ENCODE results near the gene FASTKD3. TPM values are rescaled to one million over a fixed set of nuclear protein-coding genes. Genes with fewer than 3 reads are reported as not detected.

The FASTKD3 gene
- total and polyA plus RNA-seq, 4 donors = 6.3 to 11.3 (median 9.5) TPM

DNA sequence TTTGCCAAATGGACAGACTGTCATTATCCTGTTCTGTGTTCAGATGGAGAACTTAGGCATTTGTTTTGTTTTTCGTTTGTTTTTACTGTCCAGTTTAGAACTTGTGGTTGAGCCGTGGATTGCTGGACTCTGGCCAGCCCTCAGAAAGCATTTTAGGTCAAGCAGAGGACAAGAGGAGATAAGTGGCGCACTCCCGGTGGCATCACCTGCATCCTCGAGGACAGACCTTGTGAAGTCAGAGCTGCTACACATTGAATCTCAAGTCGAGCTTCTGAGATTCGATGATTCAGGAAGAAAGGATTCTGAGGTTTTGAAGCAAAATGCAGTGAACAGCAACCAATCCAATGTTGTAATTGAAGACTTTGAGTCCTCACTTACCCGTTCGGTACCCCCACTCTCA, 9.0 kb upstream of the FASTKD3 start:
- H3K27ac ChIP-seq (ENCODE audit: low read depth in 1 of 2, low read length in 2 of 2) = peak overlapping the region; percentile 48 to 90
- no peak overlapping the region for H3K4me3 ChIP-seq (ENCODE audit: low read depth in 1 of 3, low read length in 3 of 3)
- TF ChIP-seq, protein P1, sequence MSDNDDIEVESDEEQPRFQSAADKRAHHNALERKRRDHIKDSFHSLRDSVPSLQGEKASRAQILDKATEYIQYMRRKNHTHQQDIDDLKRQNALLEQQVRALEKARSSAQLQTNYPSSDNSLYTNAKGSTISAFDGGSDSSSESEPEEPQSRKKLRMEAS (IDR thresholded peaks at IDR 0.05) = no peak
- TF ChIP-seq FOXA1 (IDR thresholded peaks at IDR 0.05) (no peak), RAD21 (IDR thresholded peaks at IDR 0.05) (no peak), TAF1 (conservative IDR thresholded peaks at IDR 0.05) (no peak), HNF4A (conservative IDR thresholded peaks at IDR 0.05) (no peak), YY1 (IDR thresholded peaks at IDR 0.05) (no peak), NR2F2 (IDR thresholded peaks at IDR 0.05) (no peak), FOXA2 (IDR thresholded peaks at IDR 0.05) (no peak), RXRA (IDR thresholded peaks at IDR 0.05) (no peak)
- no peak for DNase-seq (ENCODE audit: low spot score)
- WGBS = 36% methylated on average over 9 of the region's 9 CpGs
- H3K9ac ChIP-seq (ENCODE audit: low read depth in 1 of 2, low read length in 2 of 2) = no peak overlapping the region
- H3K36me3 ChIP-seq (ENCODE audit: control insufficient read depth in 4 of 4, insufficient read depth in 3 of 4, low read depth in 1 of 4, low read length in 3 of 4) = peaks cover 8 to 40% (median 35%) of the 10 kb centered on the region in 4 donors
- H3K4me1 ChIP-seq (ENCODE audit: control insufficient read depth in 4 of 4, insufficient read depth in 4 of 4, low read length in 3 of 4) = peaks cover 5 to 27% (median 21%) of the 10 kb centered on the region in 4 donors
- peaks cover 0 to 4% (median 0%) of the 10 kb centered on the region in 4 donors for H3K9me3 ChIP-seq (ENCODE audit: control insufficient read depth in 4 of 4, low read length in 3 of 4)
- no peaks in the 10 kb centered on the region for H3K27me3 ChIP-seq (ENCODE audit: control insufficient read depth in 4 of 4, insufficient read depth in 4 of 4, low read length in 3 of 4)

DNA sequence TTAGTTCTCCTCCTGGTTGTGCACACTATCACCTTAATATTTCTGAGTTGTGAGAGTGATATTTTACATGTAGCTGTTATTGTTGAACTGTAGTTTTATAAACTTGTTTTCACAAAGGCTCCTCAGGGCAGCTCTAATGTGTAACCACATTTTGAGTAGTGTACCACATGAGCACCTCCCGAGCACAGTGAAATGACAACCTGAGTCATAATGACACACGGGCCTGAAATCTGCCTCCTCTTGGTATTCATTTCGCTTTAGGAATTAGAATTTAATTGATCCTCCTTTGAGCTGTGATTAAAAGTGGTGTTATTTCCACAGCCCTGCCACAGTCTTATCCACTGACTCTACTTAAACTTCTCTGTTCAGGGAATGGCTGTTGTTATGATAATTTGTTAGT, 8.0 kb upstream of the FASTKD3 start:
- Histone ChIP-seq H3K27me3 (ENCODE audit: control insufficient read depth in 4 of 4, insufficient read depth in 4 of 4, low read length in 3 of 4) (no peaks in the 10 kb centered on the region), H3K9me3 (ENCODE audit: control insufficient read depth in 4 of 4, low read length in 3 of 4) (peaks cover 0 to 4% (median 0%) of the 10 kb centered on the region in 4 donors), H3K4me1 (ENCODE audit: control insufficient read depth in 4 of 4, insufficient read depth in 4 of 4, low read length in 3 of 4) (peaks cover 5 to 27% (median 21%) of the 10 kb centered on the region in 4 donors), H3K27ac (ENCODE audit: low read depth in 1 of 2, low read length in 2 of 2) (no peak overlapping the region), H3K36me3 (ENCODE audit: control insufficient read depth in 4 of 4, insufficient read depth in 3 of 4, low read depth in 1 of 4, low read length in 3 of 4) (peaks cover 6 to 38% (median 30%) of the 10 kb centered on the region in 4 donors), H3K4me3 (ENCODE audit: low read depth in 1 of 3, low read length in 3 of 3) (no peak overlapping the region), H3K9ac (ENCODE audit: low read depth in 1 of 2, low read length in 2 of 2) (no peak overlapping the region)
- TF ChIP-seq EGR1 (IDR thresholded peaks at IDR 0.05; ENCODE audit: low read depth in 2 of 2) = no peak
- TF ChIP-seq SP1 (IDR thresholded peaks at IDR 0.05) = no peak
- TF ChIP-seq, protein P2, sequence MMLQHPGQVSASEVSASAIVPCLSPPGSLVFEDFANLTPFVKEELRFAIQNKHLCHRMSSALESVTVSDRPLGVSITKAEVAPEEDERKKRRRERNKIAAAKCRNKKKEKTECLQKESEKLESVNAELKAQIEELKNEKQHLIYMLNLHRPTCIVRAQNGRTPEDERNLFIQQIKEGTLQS (IDR thresholded peaks at IDR 0.05) = no peak
- no peak for TF ChIP-seq TAF1 (conservative IDR thresholded peaks at IDR 0.05)
- TF ChIP-seq, protein P3, sequence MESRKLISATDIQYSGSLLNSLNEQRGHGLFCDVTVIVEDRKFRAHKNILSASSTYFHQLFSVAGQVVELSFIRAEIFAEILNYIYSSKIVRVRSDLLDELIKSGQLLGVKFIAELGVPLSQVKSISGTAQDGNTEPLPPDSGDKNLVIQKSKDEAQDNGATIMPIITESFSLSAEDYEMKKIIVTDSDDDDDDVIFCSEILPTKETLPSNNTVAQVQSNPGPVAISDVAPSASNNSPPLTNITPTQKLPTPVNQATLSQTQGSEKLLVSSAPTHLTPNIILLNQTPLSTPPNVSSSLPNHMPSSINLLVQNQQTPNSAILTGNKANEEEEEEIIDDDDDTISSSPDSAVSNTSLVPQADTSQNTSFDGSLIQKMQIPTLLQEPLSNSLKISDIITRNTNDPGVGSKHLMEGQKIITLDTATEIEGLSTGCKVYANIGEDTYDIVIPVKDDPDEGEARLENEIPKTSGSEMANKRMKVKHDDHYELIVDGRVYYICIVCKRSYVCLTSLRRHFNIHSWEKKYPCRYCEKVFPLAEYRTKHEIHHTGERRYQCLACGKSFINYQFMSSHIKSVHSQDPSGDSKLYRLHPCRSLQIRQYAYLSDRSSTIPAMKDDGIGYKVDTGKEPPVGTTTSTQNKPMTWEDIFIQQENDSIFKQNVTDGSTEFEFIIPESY (IDR thresholded peaks at IDR 0.05) = no peak
- TF ChIP-seq, protein P1 (IDR thresholded peaks at IDR 0.05) = no peak
- TF ChIP-seq RXRA (IDR thresholded peaks at IDR 0.05) = no peak
- no peak for TF ChIP-seq NR2F2 (IDR thresholded peaks at IDR 0.05)
- TF ChIP-seq, protein P4, sequence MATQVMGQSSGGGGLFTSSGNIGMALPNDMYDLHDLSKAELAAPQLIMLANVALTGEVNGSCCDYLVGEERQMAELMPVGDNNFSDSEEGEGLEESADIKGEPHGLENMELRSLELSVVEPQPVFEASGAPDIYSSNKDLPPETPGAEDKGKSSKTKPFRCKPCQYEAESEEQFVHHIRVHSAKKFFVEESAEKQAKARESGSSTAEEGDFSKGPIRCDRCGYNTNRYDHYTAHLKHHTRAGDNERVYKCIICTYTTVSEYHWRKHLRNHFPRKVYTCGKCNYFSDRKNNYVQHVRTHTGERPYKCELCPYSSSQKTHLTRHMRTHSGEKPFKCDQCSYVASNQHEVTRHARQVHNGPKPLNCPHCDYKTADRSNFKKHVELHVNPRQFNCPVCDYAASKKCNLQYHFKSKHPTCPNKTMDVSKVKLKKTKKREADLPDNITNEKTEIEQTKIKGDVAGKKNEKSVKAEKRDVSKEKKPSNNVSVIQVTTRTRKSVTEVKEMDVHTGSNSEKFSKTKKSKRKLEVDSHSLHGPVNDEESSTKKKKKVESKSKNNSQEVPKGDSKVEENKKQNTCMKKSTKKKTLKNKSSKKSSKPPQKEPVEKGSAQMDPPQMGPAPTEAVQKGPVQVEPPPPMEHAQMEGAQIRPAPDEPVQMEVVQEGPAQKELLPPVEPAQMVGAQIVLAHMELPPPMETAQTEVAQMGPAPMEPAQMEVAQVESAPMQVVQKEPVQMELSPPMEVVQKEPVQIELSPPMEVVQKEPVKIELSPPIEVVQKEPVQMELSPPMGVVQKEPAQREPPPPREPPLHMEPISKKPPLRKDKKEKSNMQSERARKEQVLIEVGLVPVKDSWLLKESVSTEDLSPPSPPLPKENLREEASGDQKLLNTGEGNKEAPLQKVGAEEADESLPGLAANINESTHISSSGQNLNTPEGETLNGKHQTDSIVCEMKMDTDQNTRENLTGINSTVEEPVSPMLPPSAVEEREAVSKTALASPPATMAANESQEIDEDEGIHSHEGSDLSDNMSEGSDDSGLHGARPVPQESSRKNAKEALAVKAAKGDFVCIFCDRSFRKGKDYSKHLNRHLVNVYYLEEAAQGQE (IDR thresholded peaks at IDR 0.05) = no peak
- TF ChIP-seq YY1 (IDR thresholded peaks at IDR 0.05) = no peak
- TF ChIP-seq RAD21 (IDR thresholded peaks at IDR 0.05) = no peak
- no peak for TF ChIP-seq GABPA (IDR thresholded peaks at IDR 0.05 in 1 of 2, conservative IDR thresholded peaks at IDR 0.05 in 1 of 2)
- TF ChIP-seq HNF4A (conservative IDR thresholded peaks at IDR 0.05) = no peak
- 82% methylated on average over 3 of the region's 3 CpGs for WGBS
- DNase-seq (ENCODE audit: low spot score) = no peak
